ENCODE measurements around the gene ELFN2.

ELFN2 gene

GRCh38 chr22:37435970-37436603 is 8.8 kb upstream of the ELFN2 start:
- peaks cover 2% of the 10 kb centered on the region; the same call in 1 of the 2 replicates for H3K27me3 ChIP-seq (replicated peaks; ENCODE audit: control insufficient read depth, insufficient read depth, low read length)
- no peak overlapping the region for H3K4me3 ChIP-seq (replicated peaks; ENCODE audit: low read depth, low read length)
- H3K36me3 ChIP-seq (ENCODE audit: control insufficient read depth, insufficient read depth, low read length): no peaks in the 10 kb centered on the region
- no peak for TF ChIP-seq CTCF (IDR thresholded peaks at IDR 0.05; ENCODE audit: insufficient read depth, low read length, poor library complexity, severe bottlenecking)
- DNase-seq (ENCODE audit: extremely low read depth, insufficient read length): no peak

GRCh38 chr22:37433786-37434185 is 6.5 kb upstream of the ELFN2 start:
- Histone ChIP-seq H3K27me3 (replicated peaks; ENCODE audit: control insufficient read depth, insufficient read depth, low read length) (no peaks in the 10 kb centered on the region; the same call in 1 of the 2 replicates), H3K4me3 (replicated peaks; ENCODE audit: low read depth, low read length) (no peak overlapping the region), H3K36me3 (ENCODE audit: control insufficient read depth, insufficient read depth, low read length) (no peaks in the 10 kb centered on the region)
- no peak for DNase-seq (ENCODE audit: extremely low read depth, insufficient read length)
- no peak for TF ChIP-seq CTCF (IDR thresholded peaks at IDR 0.05; ENCODE audit: insufficient read depth, low read length, poor library complexity, severe bottlenecking)

GRCh38 chr22:37432708-37433054 is 5.4 kb upstream of the ELFN2 start:
- Histone ChIP-seq H3K4me3 (replicated peaks; ENCODE audit: low read depth, low read length) (no peak overlapping the region), H3K27me3 (replicated peaks; ENCODE audit: control insufficient read depth, insufficient read depth, low read length) (peaks cover 6% of the 10 kb centered on the region), H3K36me3 (ENCODE audit: control insufficient read depth, insufficient read depth, low read length) (no peaks in the 10 kb centered on the region)
- DNase-seq (ENCODE audit: extremely low read depth, insufficient read length): no peak
- TF ChIP-seq CTCF (IDR thresholded peaks at IDR 0.05; ENCODE audit: insufficient read depth, low read length, poor library complexity, severe bottlenecking): no peak

GRCh38 chr22:37431801-37432707 is 4.8 kb upstream of the ELFN2 start:
- no peak for TF ChIP-seq CTCF (IDR thresholded peaks at IDR 0.05; ENCODE audit: insufficient read depth, low read length, poor library complexity, severe bottlenecking)
- H3K27me3 ChIP-seq (replicated peaks; ENCODE audit: control insufficient read depth, insufficient read depth, low read length): peaks cover 6% of the 10 kb centered on the region
- peak; percentile 45 for DNase-seq (ENCODE audit: extremely low read depth, insufficient read length)
- no peaks in the 10 kb centered on the region for H3K36me3 ChIP-seq (ENCODE audit: control insufficient read depth, insufficient read depth, low read length)
- no peak overlapping the region for H3K4me3 ChIP-seq (replicated peaks; ENCODE audit: low read depth, low read length)

GRCh38 chr22:37431366-37431765 is 4.1 kb upstream of the ELFN2 start:
- Histone ChIP-seq H3K4me3 (replicated peaks; ENCODE audit: low read depth, low read length) (no peak overlapping the region), H3K27me3 (replicated peaks; ENCODE audit: control insufficient read depth, insufficient read depth, low read length) (peaks cover 6% of the 10 kb centered on the region), H3K36me3 (ENCODE audit: control insufficient read depth, insufficient read depth, low read length) (no peaks in the 10 kb centered on the region)
- DNase-seq (ENCODE audit: extremely low read depth, insufficient read length): no peak
- no peak for TF ChIP-seq CTCF (IDR thresholded peaks at IDR 0.05; ENCODE audit: insufficient read depth, low read length, poor library complexity, severe bottlenecking)

Data from GM06990 (cell line).